Kasumi-1 (cell line): Measurements from ENCODE around the gene UGT1A10.
"Not testable (repeated sequence)": the region's sequence is repeated elsewhere in the genome, so short reads cannot be mapped to it uniquely, and the experiment has no call there.

Experiments used
- DNase-seq, 2 experiments: peaks; one replicate each; lab custom pipeline; 2025; lab: John Stamatoyannopoulos, UW

The UGT1A10 gene

DNA sequence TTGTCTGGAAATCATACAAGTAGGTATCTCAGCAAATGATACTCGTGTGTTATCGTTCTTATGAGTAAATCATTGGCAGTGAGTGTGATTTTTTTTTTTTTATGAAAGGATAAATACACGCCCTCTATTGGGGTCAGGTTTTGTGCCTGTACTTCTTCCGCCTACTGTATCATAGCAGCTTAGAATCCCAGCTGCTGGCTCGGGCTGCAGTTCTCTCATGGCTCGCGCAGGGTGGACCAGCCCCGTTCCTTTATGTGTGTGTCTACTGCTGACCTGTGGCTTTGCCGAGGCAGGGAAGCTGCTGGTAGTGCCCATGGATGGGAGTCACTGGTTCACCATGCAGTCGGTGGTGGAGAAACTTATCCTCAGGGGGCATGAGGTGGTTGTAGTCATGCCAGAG is at the start of gene UGT1A10:
Gene UGT1A10 (plus strand): TSS at position 143 of the 400 bp plus-strand sequence. CDS start 75 bp downstream, at position 218.
- not testable (repeated sequence) for DNase-seq

DNA sequence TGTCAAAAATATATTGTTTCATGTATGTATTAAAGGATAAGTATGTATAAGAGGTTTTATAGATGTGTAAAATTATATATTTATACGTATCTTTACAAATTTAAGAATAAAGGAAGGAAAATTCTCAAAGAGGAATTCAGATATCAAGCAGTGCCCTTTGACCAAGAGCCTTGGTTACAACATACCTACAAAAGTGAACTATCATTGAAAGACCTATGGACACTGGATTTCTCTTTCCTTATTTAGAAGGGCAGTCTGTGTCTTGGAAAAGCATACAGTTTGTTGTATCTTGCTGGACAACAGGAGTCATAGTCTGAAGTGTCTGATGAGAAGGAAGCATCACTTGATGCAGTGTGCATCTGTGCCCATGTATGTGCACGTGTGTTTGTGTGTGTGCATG is 47.8 kb upstream of the UGT1A10 start:
- DNase-seq: no peak

DNA sequence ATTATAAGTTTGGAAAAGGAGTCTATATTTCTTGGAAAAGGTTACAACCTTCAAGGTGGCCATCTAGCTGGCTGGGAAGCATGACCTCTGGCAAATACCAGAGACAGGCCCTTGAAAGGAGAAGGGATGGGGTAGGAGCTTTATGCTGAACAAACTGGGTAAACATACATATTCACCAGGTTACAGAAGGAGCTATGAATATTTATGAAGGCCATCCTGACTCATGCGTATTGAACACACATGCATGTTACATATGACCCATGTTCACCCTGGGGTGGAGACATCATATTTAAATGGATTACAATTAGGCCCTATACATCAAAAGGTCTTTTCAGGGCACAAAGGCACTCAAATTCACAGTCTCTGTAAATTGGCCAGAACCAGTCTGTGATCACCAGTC is 43.5 kb upstream of the UGT1A10 start:
- not testable (repeated sequence) for DNase-seq

DNA sequence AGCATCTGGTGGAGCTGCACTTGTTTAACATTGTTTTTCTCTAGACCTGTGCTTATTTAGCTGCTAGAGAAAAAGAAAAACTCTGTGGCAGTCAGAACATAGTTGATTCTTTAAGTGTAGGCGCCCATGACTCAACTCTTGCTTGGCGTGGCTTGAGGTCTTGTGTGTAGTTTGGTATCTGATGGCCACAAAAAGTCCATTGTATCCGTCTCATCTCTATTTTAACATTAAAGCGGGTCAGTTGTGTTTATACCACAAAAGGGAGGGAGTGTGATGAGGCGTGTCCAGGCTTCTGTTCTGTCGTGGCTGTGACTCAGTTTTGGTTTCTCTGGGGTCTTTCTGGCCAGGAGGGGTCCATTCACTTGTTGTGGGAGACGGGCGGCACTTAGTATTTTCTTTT is 43.0 kb upstream of the UGT1A10 start:
- DNase-seq: no peak

DNA sequence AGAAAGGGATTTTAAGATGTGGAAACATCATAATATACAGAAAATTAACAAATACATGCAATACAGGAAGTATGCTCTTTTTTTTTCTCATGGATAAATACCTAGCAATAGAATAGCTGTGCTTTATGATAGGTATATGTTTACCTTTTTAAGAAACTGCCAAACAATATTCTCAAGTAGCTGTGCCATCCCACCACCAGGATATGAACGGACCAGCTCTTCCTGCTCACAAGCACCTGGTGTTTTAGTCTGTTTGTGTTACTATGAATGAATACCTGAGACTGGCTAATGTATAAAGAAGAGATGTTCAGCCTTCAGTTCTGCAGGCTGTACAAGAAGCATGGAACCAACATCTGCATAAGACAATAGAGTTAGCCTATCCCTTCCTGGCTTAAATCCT is 38.7 kb upstream of the UGT1A10 start:
- no peak for DNase-seq

DNA sequence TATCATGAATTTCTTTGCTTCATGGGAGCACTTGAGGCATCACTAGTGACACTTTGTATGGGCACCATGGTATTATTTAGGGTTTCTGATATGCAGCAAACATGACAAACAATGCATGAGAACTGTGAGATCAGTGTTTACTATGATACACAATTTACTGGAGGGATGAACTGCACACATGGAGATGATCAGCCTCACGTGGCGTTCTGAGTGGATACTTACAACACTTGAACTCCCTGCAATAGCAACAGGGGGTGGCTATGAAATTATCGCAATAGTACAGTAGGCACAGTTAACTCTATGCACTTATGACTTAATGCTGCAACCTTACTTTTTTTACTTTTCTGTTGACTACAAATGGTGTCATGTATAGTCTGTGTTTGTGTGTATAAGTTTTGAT is 37.3 kb upstream of the UGT1A10 start:
- no peak for DNase-seq

DNA sequence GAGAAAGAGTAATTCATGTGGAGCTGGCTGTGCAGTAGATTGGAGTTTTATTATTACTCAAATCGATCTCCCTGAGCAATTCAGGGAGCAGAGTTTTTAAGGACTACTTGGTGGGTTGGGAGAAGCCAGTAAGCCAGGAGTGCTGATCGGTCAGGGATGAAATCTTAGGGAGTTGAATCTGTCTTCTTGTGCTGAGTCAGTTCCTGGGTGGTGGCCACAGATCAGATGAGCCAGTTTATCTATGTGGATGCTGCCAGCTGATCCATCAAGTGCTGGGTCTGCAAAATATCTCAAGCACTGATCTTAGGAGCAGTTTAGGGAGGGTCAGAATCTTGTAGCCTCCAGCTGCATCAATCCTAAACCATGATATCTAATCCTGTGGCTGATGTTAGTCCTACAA is 35.9 kb upstream of the UGT1A10 start:
- no peak for DNase-seq

DNA sequence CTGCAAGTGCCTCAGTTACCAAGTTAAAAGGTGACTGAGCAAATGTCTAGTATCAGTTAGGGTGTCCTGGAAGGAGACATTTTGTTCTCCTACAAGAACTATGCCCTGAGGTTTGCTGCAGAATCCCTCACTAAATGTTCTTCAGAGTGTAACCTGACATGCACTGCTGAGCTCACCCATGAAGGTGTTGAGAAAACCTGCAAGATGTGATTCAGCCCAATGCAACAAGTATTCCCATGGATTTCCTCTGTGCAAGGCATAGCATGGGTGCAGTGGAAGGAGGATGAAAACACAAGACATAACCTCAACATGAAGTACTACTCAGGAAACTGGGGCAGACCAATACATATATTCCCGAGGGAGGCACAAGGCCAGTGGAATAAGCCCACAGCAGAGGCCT is 34.2 kb upstream of the UGT1A10 start:
- no peak for DNase-seq

DNA sequence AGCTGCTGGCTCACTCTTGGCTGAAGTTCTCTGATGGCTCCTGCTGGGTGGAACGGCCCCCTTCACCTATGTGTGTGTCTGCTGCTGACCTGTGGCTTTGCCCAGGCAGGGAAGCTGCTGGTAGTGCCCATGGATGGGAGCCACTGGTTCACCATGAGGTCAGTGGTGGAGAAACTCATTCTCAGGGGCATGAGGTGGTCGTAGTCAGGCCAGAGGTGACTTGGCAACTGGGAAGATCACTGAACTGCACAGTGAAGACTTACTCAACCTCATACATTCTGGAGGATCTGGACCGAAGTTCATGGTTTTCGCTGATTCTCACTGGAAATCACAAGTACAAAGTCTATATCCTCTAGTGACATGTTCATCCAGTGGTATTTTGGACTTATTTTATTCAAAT is 32.7 kb upstream of the UGT1A10 start:
- DNase-seq: no peak

DNA sequence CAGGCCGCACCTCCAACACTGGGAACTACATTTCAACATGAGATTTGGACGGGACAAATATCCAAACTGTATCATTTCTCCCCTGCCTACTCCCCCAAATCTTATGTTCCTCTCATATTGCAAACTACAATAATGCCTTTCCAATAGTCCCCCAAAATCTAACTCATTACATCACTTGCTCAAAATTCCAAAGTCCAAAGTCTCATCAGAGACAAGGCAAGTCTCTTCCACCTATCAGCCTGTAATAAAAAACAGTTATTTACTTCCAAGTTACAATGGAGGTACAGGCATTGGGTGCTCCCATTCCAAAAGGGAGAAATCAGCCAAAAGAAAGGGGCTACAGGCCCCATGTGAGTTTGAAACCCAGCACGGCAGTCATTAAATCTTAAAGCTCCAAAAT is 31.4 kb upstream of the UGT1A10 start:
- DNase-seq: no peak

DNA sequence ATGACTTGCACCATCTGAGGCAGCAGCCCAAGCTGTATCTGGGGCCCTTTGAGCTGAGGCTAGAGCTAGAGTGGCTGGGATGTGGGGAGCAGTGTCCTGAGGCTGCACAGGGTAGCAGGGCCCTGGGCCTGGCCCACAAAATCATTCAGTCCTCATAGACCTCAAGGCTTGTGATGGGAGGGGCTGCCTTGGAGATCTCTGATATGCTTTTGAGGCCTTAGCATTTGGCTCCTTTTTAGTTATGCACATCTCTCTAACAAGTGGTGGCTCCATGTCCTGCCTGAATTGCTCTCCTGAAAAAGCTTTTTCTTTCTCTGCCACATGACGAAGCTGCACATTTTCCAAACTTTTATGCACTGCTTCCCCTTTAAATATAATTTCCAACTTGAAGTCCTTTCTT is 30.6 kb upstream of the UGT1A10 start:
- DNase-seq: no peak

DNA sequence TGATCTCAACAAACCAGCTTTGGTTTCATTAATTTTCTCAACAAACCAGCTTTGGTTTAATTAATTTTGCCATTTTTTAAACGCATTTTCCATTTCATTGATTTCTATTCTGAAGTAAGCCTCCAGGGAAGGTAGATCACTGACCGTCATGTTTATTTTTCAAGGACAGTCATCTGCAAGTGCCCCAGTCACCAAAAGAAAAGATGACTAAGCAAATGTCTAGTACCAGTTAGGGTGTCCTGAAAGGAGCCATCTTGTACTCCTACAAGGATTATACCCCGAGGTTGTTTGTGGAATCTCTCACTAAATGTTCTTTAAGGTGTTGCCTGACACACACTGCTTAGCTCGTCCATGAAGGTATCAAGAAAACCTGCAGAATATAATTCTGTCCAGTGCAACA is 25.0 kb upstream of the UGT1A10 start:
- DNase-seq: no peak

DNA sequence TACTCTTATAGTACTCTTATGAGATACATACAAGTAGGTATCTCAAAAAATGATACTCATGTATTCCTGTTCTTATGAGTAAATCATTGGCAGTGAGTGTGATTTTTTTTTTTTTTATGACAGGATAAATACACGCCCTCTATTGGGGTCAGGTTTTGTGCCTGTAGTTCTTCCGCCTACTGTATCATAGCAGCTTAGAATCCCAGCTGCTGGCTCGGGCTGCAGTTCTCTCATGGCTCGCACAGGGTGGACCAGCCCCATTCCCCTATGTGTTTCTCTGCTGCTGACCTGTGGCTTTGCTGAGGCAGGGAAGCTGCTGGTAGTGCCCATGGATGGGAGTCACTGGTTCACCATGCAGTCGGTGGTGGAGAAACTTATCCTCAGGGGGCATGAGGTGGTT is 18.8 kb upstream of the UGT1A10 start, which contains the start of gene UGT1A8:
Gene UGT1A8 (plus strand): TSS at position 158 of the 400 bp plus-strand sequence. CDS start 75 bp downstream, at position 233.
- DNase-seq: not testable (repeated sequence)

DNA sequence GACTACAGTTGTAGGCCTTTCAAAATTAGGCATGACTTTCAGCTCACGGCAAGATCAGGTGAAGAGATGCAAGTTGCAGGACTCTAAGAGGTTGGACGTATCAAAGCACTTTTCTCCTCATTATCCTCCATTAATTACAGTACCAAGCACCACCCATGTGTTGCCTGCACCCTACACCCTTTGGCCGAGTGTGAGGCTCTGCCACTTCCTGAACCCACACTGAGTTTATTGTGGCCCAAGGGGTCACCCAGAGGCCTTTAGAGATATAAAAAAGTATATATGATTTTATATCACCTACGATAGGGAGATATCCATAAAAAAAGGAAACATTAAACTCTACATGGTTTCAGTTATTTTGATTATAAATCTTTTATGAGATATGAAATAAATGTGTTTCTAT is 16.0 kb upstream of the UGT1A10 start:
- DNase-seq: no peak

DNA sequence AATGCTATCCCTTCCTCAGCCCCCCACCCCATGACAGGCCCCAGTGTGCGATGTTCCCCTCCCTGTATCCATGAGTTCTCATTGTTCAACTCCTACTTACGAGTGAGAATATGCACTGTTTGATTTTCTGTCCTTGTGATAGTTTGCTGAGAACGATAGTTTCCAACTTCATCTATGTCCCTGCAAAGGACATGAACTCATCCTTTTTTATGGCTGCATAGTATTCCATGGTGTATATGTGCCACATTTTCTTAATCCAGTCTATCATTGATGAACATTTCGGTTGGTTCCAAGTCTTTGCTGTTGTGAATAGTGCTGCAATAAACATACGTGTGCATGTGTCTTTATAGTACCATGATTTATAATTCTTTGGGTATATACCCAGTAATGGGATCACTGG is 14.4 kb upstream of the UGT1A10 start:
- DNase-seq: not testable (repeated sequence)

DNA sequence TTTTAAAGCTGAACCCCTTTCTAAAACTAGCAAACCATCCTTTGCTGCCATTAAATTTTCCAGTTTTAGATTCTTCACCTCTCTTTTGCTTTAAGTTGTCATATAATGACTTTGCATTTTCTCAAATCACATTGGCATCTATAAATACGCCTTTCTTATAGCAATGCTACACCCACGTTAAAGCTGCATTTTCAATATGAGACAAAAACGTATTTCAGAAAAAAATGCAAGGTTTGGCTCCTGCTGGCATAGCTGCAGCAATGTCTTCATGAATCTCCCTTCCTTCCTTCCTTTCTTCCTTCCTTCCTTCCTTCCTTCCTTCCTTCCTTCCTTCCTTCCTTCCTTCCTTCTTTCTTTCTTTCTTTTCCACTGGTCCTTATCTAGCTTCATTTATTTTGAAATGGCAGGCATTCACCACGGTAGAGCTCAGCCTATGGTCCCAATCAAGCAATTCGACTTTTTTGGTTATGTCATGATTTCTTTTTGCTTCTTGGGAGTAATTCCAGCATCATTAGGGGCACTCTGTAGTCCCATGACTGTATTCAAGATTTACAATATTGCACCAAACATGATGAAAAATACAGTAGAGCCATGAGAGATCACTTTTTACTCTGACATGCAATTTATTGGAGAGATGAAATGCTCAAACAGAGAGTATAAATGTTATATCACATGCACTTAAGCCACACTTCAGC is 8.8 kb upstream of the UGT1A10 start:
- DNase-seq: no peak

DNA sequence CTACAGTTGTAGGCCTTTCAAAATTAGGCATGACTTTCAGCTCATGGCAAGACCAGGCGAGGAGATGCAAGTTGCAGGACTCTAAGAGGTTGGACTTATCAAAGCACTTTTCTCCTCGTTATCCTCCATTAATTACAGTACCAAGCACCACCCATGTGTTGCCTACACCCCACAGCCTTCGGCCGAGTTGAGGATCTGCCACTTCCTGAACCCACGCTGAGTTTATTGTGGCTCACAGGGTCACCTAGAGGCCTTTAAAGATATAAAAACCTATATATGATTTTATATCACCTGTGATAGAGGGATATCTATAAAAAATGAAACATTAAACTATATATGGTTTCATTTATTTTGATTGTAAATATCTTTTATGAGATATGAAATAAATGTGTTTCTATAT is 2.6 kb downstream of the UGT1A10 start:
- DNase-seq: no peak

DNA sequence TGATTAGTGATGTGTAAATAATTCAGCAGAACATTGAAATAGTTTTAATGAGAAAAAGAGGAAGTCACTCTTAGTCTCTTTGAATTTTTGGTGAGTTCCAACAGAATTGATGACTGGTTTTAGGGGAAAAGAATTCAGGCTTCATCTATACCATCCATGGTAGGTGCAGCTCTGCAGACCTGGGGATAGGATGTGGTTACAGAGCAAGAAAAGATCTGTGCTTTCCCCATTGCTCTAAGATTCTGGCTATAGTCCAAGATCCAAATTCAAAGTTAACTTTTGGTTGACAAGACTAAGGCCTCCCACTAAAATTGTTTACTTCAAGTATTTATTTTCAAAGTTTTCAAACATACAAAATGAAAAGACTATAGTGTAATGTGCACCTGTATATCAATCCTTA is 3.6 kb downstream of the UGT1A10 start:
- no peak for DNase-seq

DNA sequence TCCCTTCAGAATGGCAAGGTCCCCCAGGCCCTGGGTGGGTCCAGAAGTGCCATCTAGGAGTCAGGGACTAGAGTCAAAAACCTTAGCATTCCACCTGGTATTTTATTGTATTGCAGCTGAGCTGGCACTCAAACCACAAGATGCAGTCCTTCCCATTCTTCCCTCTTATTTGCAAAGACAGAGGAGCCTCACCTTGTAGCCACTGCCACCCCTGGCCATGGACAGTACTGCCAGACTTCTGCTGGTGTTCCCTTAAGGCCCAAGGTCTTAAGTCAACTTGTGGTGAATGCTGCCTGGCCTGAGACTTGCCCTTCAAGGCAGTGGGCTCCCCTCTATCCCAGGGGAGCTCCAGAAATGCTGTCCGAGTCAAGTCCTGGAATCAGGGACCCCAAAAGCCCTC is 6.9 kb downstream of the UGT1A10 start:
- no peak for DNase-seq

DNA sequence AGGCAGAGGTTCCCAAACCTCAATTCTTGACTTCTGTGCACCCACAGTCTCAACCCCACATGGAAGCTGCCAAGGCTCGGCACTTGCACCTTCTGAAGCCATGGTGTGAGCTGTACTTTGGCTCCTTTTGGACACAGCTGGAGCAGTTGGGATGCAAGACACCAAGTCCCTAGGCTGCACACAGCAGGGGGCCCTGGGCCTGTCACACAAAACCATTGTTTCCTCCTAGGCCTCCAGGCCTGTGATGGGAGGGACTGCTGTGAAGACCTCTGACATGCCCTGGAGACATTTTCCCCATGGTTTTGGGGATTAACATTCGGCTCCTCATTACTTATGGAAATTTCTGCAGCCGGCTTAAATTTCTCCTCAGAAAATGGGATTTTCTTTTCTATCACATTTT is 9.8 kb downstream of the UGT1A10 start:
- DNase-seq: not testable (repeated sequence)

DNA sequence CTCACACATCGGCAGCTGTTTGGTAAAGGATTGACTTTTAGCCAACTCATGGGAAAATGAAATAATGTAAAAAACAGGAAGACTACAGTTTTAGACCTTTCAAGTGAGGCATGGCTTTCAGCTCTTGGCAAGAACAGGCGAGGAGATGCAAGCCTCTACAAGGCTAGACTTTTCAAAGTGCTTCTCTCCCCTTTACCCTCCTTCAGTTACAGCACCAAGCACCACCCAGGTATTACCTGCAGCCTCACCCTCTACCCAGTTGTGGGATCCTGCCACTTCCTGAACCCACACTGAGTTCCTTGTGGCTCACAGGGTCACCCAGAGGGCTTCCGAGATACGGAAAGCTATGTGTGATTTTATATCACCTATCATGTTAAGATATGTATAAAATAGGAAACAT is 14.7 kb downstream of the UGT1A10 start:
- DNase-seq: no peak

DNA sequence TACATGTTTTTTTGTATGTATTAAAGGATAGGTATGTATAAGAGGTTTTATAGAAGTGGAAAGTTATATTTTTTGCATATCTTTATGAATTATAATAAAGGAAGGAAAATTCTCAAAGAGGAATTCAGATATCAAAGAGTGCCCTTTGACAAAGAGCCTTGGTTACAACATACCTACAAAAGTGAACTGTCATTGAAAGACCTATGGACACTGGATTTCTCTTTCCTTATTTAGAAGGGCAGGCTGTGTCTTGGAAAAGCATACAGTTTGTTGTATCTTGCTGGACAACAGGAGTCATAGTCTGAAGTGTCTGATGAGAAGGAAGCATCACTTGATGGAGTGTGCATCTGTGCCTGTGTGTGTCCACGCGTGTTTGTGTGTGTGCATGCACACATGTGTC is 15.2 kb downstream of the UGT1A10 start:
- no peak for DNase-seq

DNA sequence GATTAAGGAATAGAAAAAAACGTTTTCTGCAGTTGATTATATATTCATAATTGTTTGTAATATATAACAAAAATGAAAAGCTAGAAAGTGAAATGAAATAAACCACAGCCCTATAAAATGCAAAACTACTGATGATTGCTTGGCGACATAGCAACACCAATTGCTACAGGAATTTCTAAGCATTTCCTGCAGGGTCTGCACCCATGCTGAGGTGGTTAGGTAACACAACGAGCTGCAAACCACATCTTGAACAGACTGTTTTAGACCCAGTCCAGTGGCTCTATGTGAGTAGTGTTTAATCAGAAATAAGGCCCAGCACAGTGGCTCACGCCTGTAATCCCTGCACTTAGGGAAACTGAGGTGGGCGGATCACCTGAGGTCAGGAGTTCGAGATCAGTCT is 18.3 kb downstream of the UGT1A10 start:
- no peak for DNase-seq

DNA sequence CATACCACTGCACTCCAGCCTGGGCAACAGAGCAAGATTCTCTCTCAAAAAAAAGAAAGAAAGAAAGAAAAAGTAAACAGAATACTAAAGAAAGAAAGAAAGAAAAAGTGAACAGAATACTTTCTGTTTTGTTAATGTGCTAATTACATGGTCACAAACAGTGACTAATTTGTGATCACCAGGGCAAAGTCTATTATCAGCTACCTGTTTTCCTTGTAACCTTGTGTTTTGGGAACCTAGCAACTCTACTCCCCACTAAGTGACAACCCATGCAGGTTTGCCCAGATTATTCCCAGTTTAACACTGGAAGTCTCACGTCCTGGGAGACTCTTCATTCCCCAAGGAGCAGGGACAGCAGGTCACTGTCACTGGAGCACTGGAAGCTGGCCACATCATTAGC is 18.8 kb downstream of the UGT1A10 start:
- no peak for DNase-seq
